Lung (tissue), 12 donors: ENCODE measurements around the gene ZNF586. TPM values are rescaled to one million over a fixed set of nuclear protein-coding genes. Genes with fewer than 3 reads are reported as not detected.
A peak's percentile ranks its signal among the peaks of the same experiment; 100 is the strongest.

Experiments
- ATAC-seq: fragments of 200-7000 bp; cut with Tn5 transposase; one replicate; pipeline ENCODE4 v1.9.1; 2020; ENCODE audit warnings: moderate number of reproducible peaks; ENCODE audit not compliant: insufficient read depth, low FRiP score
- DNase-seq, 3 donors: peaks; one replicate each; pipeline ENCODE4 v3.0.0-alpha.2; 2013 to 2017
- H3K27ac ChIP-seq, 2 donors: one replicate each; pipeline ENCODE4 v1.5.1; 2013; ENCODE audit warnings: mild to moderate bottlenecking in 2 of 2, moderate library complexity in 2 of 2, control low read depth in 1 of 2, inconsistent platforms in 1 of 2, low read depth in 1 of 2, low read length in 1 of 2
- H3K27me3 ChIP-seq, 3 donors: one replicate each; pipeline ENCODE4 v1.5.1; 2013; ENCODE audit warnings: low read length in 2 of 3; ENCODE audit not compliant: control insufficient read depth in 3 of 3, insufficient read depth in 3 of 3
- H3K36me3 ChIP-seq, 4 donors: one replicate each; pipeline ENCODE4 v1.5.1; 2013; ENCODE audit warnings: low read length in 4 of 4, mild to moderate bottlenecking in 1 of 4, moderate library complexity in 1 of 4; ENCODE audit not compliant: control insufficient read depth in 4 of 4, insufficient read depth in 4 of 4
- H3K4me1 ChIP-seq, 5 donors: one replicate each; pipeline ENCODE4 v1.5.1; 2013; ENCODE audit warnings: low read length in 5 of 5, mild to moderate bottlenecking in 2 of 5, moderate library complexity in 1 of 5; ENCODE audit not compliant: control insufficient read depth in 5 of 5, insufficient read depth in 5 of 5
- H3K4me3 ChIP-seq: one replicate; pipeline ENCODE4 v1.5.1; 2013; ENCODE audit warnings: mild to moderate bottlenecking, control low read depth, moderate library complexity
- H3K9ac ChIP-seq, 2 donors: one replicate each; pipeline ENCODE4 v1.5.1; 2013; ENCODE audit warnings: low read length in 2 of 2, control low read depth in 1 of 2; ENCODE audit not compliant: insufficient read depth in 1 of 2
- H3K9me3 ChIP-seq, 4 donors: one replicate each; pipeline ENCODE4 v1.5.1; 2013; ENCODE audit warnings: low read length in 3 of 4, mild to moderate bottlenecking in 1 of 4, moderate library complexity in 1 of 4; ENCODE audit not compliant: control insufficient read depth in 4 of 4, insufficient read depth in 3 of 4
- WGBS, 2 donors: extraction: QIAGEN DNeasy Blood & Tissue Kit; methylation state at CpG; one replicate each; pipeline ENCODE4 v1.1.7; 2013; 5-methylcytosine and 5-hydroxymethylcytosine counted together
- polyA plus RNA-seq, 2 donors: library from polyadenylated mRNA; stranded (reverse); fragments of 200-250 nt; gene quantifications; one replicate each; pipeline ENCODE4 v1.2.1, GENCODE V29; 2013
- total RNA-seq, 2 donors: library from RNA; depleted of rRNA in 1 of 2; stranded (reverse); fragments of >200 nt in 1 of 2; gene quantifications; one replicate each; pipeline ENCODE4 v1.2.1, GENCODE V29; 2014 to 2021
- TF ChIP-seq, protein P1 (sequence below): IDR thresholded peaks from 2 replicates; pipeline ENCODE4 v1.5.1; 2012; ENCODE audit warnings: mild to moderate bottlenecking; ENCODE audit errors: control extremely low read depth, extremely low read depth
- donor health status: control.
- donor health status: control.
- donor health status: Bipolar disorder and iron deficiency.
- donor health status: healthy.
- donor health status: DM: yes; HTN: yes; CAD: no.

The ZNF586 gene
- total and polyA plus RNA-seq, 4 donors: 4.8 to 48.1 (median 11.1) TPM

DNA sequence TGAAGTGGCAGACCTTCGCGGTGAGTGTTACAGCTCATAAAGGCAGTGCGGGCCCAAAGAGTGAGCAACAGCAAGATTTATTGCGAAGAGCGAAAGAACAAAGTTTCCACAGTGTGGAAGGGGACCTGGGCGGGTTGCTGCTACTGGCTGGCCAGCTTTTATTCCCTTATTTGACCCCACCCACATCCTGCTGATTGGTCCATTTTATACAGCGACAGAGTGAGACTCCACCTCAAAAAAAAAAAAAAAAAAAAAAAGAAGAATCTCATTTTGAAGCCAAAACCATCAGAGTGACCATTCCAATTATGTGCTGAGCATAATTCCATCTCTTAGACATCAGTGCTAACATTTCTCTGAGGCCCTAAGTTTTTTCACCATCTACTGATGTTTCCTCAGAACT lies 47.2 kb downstream of the ZNF586 start:
- TF ChIP-seq, protein P1, sequence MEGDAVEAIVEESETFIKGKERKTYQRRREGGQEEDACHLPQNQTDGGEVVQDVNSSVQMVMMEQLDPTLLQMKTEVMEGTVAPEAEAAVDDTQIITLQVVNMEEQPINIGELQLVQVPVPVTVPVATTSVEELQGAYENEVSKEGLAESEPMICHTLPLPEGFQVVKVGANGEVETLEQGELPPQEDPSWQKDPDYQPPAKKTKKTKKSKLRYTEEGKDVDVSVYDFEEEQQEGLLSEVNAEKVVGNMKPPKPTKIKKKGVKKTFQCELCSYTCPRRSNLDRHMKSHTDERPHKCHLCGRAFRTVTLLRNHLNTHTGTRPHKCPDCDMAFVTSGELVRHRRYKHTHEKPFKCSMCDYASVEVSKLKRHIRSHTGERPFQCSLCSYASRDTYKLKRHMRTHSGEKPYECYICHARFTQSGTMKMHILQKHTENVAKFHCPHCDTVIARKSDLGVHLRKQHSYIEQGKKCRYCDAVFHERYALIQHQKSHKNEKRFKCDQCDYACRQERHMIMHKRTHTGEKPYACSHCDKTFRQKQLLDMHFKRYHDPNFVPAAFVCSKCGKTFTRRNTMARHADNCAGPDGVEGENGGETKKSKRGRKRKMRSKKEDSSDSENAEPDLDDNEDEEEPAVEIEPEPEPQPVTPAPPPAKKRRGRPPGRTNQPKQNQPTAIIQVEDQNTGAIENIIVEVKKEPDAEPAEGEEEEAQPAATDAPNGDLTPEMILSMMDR: no peak
- Histone ChIP-seq H3K4me1 (peaks cover 3 to 23% (median 4%) of the 10 kb centered on the region in 5 donors), H3K27me3 (no peaks in the 10 kb centered on the region), H3K36me3 (peaks cover 0 to 14% (median 5%) of the 10 kb centered on the region in 4 donors), H3K9ac (no peak overlapping the region), H3K4me3 (no peak overlapping the region), H3K9me3 (no peaks in the 10 kb centered on the region), H3K27ac (no peak overlapping the region)
- DNase-seq (no peak), ATAC-seq (no peak)
- 88 to 95% methylated on average over 7 of the region's 7 CpGs for WGBS, 2 donors

DNA sequence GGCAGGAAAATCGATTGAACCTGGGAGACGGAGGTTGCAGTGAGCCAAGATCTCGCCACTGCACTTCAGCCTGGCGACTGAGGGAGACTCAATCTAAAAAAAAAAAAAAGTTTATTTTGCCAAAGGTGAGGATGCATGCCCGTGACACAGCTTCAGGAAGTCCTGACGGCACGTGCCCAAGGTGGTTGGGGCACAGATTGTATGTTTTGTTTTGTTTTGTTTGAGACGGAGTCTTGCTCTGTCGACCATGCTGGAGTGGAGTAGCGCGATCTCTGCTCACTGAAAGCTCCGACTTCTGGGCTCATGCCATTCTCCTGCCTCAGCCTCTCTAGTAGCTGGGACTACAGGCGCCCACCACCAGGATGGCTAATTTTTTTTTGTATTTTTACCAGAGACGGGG lies 48.5 kb downstream of the ZNF586 start:
- no peak overlapping the region for H3K27ac ChIP-seq
- no peak overlapping the region for H3K4me3 ChIP-seq
- H3K9me3 ChIP-seq: no peaks in the 10 kb centered on the region
- TF ChIP-seq, protein P1: no peak
- peaks cover 0 to 6% (median under 1%) of the 10 kb centered on the region in 4 donors for H3K36me3 ChIP-seq
- peaks cover 3 to 23% (median 4%) of the 10 kb centered on the region in 5 donors for H3K4me1 ChIP-seq
- ATAC-seq (no peak), DNase-seq (no peak)
- WGBS, 2 donors: 94 to 97% methylated on average over 14 of the region's 14 CpGs
- H3K27me3 ChIP-seq: no peaks in the 10 kb centered on the region
- H3K9ac ChIP-seq: no peak overlapping the region

DNA sequence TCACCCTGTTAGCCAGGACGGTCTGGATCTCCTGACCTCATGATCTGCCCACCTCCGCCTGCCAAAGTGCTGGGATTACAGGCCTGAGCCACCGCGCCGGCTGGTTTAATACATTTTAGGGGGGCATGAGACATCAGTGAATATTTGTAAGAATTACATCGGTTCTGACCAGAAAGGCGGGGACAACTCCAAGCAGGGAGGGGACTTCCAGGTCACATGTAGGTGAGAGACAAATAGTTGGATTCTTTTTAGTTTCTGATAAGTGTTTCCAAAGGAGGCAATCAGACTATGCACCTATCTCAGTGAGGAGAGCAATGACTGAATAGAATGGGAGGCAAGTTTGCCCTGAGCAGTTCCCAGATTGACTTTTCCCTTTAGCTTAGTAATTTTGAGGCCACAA lies 48.9 kb downstream of the ZNF586 start:
- TF ChIP-seq, protein P1: no peak
- H3K9me3 ChIP-seq: no peaks in the 10 kb centered on the region
- no peak overlapping the region for H3K4me3 ChIP-seq
- H3K27ac ChIP-seq: no peak overlapping the region
- H3K36me3 ChIP-seq: peaks cover 0 to 6% (median under 1%) of the 10 kb centered on the region in 4 donors
- H3K9ac ChIP-seq: no peak overlapping the region
- H3K4me1 ChIP-seq: peaks cover 3 to 23% (median 4%) of the 10 kb centered on the region in 5 donors
- no peak for ATAC-seq
- no peaks in the 10 kb centered on the region for H3K27me3 ChIP-seq
- WGBS, 2 donors: 91 to 92% methylated on average over 7 of the region's 7 CpGs
- DNase-seq: no peak

DNA sequence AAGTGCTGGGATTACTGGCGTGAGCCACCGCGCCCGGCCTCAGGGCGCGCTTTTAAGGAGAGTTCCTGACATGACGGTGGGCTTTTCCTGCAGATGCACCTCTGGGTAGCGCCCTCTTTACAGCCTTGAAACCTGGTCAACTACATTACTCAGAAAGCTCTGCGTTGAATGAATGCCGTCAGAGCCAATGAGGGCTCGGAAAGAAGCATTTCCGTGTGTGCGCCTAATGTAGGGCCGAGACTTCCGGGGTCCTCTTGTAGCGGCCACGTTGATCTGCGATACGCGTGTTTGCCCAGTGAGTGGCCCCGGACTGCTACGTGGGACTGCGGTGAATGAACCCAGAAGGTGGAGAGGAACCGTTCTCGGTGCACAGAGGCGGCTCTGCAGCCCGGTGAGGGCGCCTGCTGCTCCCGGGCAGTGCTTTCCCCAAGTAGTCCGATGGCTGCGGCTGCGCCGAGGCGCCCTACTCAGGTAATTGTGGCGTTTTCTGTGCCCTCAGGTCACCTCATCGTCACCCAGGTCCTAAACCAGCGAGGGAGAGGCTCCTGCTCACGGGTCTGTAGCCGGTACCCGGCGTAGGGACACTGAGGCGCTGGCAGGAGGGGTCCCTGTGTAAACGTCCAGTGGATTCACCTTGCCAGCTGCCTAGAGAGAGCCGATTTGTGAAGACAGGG lies 50.1 kb downstream of the ZNF586 start:
- Histone ChIP-seq H3K9me3 (peaks cover 0 to 2% (median 0%) of the 10 kb centered on the region in 4 donors), H3K9ac (peak overlapping the region; percentile 64 to 89)
- WGBS, 2 donors: 0 to 2% methylated on average over 44 of the region's 44 CpGs

More for the DNA sequence above, 50.1 kb downstream of the ZNF586 start:
- Histone ChIP-seq H3K4me3 (peak overlapping the region; percentile 86), H3K27ac (peak overlapping the region; percentile 67 to 78), H3K27me3 (no peaks in the 10 kb centered on the region), H3K4me1 (peaks cover 2 to 13% (median 3%) of the 10 kb centered on the region in 5 donors), H3K36me3 (peaks cover 0 to 6% (median 3%) of the 10 kb centered on the region in 4 donors)
- ATAC-seq: peak; percentile 87
- peak; percentile 86 to 97 (median 90) for DNase-seq
- TF ChIP-seq, protein P1: no peak
